GM21723 (cell line): ENCODE results near the gene BACE2.

Experiments used
- ATAC-seq: cut with Tn5 transposase; IDR thresholded peaks from one replicate; pipeline ENCODE4 v1.9.1; 2021; ENCODE audit warnings: mild to moderate bottlenecking, moderate library complexity; ENCODE audit not compliant: unreplicated experiment

Gene BACE2

GRCh38 chr21:41147979-41148355, 20.0 kb upstream of the BACE2 start:
- ATAC-seq = no peak

- no peak for ATAC-seq
Observed at GRCh38 chr21:41148798-41149197, 19.2 kb upstream of the BACE2 start.

- no peak for ATAC-seq
Observed at GRCh38 chr21:41149199-41149598, 18.8 kb upstream of the BACE2 start.

DNA sequence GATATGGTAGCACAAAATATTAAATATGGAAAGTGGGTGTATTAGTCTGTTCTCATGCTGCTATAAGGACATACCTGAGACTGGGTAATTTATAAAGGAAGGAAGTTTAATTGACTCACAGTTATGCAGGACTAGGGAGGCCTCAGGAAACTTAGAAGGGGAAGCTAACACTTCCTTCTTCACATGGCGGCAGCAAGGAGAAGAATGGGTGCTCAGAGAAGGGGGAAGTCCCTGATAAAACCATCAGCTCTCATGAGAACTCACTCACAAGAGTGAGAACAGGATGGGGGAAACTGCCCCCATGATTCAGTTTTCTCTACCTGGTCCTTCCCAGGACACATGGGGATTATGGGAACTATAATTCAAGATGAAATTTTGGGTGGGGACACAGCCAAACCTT, 15.8 kb upstream of the BACE2 start:
- no peak for ATAC-seq

GRCh38 chr21:41153443-41153842, 14.5 kb upstream of the BACE2 start:
- ATAC-seq = no peak

DNA sequence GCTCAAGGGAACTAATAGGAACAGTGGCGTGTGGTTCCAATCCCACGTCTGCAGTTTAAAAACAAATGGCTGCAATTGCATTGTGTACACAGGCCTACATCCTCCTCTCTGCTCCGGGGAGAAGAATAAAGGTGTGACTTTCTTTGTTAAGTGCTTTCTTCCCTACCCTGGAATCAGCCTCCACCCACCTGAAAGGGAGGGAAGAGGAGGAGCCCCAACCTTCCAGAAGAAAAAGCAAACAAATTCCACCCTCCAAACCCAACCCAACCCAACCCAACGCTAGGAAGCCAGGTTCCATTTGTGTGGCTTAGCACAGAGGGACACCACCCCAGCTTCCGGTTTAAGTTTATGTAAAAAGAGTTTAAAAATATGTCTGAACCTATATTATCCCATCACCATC, 11.8 kb upstream of the BACE2 start:
- ATAC-seq = no peak

DNA sequence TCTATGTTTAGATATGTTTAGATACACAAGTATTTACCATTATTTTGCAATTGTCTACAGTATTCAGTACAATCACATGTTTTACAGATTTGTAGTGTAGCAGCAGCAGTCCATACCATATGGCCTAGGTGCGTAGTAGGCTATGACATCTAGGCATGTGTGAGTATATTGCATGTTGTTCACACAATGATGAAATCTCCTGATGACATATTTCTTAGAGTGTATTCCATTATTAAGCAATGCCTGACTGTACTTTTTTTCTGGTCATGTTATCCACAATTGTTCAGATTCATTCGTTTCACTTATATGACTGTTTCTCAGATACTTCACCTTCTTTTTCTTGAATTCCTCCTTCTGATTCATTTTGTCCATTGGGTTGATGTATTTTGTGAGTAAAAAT, 9.9 kb upstream of the BACE2 start:
- ATAC-seq = no peak

DNA sequence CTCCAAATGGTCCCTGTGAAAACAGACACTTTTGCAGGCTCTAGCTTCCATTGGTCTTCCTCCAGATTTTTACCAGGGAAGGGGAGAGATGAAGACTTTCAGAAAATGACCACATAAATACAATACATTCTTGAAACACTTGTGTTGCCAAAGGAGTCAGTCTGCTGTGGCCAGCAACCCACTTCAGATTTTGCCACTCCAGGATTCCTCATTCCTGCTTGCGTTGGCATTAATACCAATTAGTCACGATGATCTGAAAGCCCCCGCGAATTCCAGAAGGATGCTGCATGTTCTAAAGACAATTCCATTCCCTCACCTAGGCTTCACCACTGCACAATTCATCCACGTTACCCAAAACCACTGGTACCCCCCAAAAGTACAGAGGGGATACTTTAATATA, 7.9 kb upstream of the BACE2 start:
- ATAC-seq = no peak

- ATAC-seq = no peak
Observed at GRCh38 chr21:41161428-41161827, 6.5 kb upstream of the BACE2 start.

GRCh38 chr21:41162096-41162495, 5.9 kb upstream of the BACE2 start:
- no peak for ATAC-seq

DNA sequence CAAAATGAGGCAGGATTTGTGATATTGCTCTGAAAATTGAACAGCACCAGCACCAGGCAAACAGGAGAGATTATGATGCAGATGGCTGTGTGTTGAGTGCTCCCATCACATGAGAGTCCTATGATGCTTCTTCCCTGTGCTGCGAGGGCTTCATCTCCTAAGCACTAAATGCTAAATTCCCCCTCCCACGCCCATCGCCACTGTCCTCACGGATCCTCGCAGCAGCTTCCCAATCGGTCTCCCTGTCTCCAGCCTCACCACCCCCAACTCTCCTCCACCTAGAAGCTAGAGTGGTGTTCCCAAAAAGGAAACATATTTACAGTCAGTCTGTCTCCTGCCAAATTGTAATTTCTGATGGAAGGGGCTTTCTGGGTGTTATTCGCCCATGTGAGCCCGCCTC, 4.9 kb upstream of the BACE2 start:
- ATAC-seq = no peak

DNA sequence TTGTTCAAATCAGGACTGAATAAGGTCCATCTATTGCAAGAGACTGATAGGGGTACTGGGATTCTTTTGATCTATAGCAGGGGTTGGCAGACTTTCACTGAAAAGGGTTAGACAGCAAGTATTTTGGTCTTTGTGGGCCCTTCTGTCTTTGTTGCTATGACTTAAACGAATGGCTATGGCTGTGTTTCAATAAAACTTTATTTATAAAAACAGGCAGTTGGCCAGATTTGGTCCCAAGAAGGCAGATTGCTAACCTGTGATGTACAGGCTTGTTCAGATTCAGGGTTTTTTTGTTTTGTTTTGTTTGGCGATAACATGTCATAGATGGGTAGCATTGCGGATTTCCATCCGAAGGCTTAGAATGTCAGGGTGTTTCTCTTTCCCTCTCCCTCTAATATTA, 3.9 kb upstream of the BACE2 start:
- no peak for ATAC-seq

DNA sequence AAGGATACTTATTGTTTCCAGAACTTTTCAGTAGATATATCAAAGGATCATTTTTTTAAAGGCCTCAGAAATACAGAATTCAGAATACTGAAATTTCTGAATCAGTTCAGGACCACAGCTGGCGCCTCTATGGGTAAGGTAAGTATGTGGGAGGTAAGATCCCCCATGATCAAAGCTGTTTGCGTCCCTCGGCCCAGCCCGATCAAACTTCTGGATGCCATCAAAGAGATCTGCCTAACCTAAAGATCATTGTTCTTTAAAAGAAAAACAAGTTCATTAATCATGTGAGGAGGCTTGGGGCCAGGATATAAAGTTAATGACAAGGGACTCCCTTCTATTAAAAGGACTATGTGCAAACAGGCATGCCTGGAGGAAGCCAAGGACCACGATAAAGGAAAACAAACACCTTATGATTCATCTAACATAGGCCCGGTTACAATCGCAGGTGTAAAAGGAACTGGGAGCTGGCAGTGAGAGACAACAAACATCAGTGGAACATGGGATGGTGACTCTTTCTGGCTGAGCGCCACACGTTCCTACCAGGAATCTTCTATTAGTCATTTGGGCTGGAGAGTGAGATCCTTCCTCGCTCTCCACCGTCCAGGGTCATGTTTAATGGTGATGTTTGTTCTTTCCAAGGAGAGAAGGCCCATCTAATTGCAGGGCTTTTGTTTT, 2.8 kb upstream of the BACE2 start:
- no peak for ATAC-seq

GRCh38 chr21:41166884-41167283, 1.1 kb upstream of the BACE2 start:
- no peak for ATAC-seq

- no peak for ATAC-seq
Observed at GRCh38 chr21:41168391-41169257, 664 bp downstream of the BACE2 start.

DNA sequence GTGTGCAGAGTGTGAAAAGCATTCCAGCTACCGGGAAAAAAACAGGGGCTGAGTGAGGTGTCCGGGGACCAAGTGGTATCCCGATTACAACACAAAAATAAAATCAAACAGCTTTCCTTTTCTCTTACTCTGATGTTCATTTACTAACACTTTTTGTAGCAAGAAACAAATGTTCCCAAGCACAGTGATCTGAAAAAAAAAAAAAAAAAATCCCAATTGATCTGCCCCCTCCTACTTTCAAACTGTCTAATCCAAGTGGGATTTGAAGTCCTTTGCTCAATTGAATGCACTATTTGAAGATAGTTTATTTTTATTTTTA, 1.3 kb downstream of the BACE2 start:
- no peak for ATAC-seq

GRCh38 chr21:41169701-41170100, 1.7 kb downstream of the BACE2 start:
- ATAC-seq = no peak

DNA sequence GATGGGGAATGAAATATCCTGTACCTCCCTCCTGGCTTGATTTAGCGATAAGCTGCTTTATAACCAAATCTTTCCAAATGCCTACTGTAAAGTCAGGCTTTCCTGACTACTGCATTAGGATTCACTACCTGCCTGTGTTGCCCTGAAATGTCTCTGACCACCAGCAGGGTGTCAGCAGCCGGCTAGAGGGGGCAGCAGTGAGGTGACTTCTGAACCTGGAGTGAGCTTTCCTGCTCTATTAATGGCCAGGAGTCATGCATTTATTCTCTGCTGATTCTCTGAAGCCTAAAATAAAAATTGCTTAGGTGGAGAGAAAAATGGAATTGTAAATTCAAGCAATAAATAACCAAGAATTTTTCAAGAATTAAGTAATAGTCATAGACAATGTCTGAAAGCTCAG, 2.5 kb downstream of the BACE2 start:
- no peak for ATAC-seq

DNA sequence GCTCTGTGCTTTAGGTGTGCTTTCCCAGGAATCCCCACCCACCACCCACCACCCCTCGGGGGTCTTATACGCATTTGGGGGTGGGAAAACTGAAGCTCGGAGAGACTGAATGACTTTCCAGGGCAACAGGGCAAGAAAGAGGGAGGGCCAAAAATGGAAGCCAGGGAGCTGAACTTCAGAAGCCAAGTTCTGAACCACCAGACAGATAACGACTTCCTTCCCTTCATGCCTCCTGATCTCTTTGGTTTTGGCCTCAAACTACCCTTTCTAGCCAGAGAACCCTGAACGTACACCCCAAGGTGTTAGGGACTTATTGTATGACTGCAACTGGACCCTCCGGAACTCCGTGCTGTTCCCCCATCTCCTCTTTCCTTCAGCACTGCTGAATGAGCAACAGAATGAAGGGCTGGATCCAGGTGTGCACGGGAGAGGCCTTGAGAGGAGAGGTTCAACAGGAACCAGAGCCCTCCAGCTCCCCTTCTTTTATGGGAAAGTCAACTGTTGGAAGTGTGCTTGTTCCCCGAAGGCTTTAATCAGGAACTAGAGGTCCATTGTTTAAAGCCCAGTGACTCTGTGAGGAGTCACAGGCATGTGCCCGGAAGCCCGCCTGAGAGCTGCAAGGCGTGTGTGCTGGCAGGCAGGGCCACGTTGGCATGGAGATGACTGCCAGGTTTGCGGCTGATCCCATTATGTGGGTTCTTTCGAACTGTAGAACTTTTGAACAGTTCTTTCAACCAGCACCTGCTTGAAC, 3.1 kb downstream of the BACE2 start:
- no peak for ATAC-seq

- ATAC-seq = no peak
Observed at GRCh38 chr21:41175080-41175479, 7.1 kb downstream of the BACE2 start.

DNA sequence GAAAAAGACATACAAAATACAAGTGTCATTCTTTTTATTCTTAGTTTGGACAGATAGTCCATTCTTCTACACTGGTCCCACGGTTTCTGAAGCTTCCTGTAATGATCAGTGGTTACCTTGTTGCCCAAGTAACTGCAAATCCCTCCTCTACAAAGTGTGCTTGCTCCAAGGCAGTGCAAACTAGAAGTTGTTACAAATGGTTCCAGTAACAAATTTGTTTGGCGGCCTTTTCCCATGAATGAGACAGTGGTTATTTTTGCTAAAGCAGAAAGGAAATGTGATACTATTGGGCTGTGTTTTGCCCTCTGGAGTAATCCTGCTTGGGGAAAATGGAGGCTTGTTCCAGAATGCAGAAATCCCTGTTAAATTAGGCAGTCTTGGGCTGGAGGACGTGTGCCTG, 8.9 kb downstream of the BACE2 start:
- no peak for ATAC-seq

DNA sequence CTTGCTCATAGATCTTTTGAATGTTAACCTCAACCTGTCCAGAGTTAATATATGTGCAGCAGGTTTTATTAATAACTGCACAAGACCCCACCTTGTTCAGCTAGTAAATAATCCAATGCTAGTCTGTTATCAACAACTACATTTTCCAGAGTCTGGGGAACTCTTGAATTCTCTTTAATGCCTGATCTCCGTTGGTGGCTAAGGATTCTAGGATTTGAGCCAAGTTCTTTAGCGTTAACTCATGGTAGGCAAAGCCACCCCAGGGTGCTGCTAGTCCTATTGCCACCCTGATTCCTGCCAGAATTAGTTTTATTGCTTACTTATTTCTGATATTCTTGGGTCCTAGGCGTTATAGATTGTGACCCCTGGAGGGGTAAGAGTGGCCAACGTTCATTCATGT, 12.8 kb downstream of the BACE2 start:
- ATAC-seq = no peak
